Measurements from ENCODE around the gene GSTK1. TPM values are rescaled to one million over a fixed set of nuclear protein-coding genes. Genes with fewer than 3 reads are reported as not detected.

The GSTK1 gene
- total and polyA plus RNA-seq, 10 of the 15 experiments (the other 5 are each of a cell fraction or from before 2014, with no cell fraction given) = 76.2 to 166 (median 127) TPM

DNA sequence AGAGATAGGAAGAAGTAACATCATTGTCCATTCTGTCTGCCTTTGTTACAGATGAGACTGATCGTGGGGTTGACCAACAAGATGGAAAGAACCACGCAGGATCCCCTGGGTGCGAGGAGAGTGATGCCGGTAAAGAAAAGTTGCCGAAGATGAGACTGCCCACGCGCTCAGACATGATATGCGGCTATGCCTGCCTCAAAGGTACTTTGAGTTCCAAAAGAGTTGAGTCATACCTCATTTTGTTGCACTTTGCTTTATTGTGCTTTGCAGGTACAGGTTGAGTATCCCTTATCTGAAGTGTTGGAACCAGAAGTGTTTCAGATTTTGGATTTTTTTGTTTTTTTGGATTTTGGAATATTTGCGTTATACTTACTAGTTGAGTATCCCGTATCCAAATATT lies 40.5 kb downstream of the GSTK1 start:
- no peaks in the 10 kb centered on the region for H3K4me1 ChIP-seq (ENCODE audit: control insufficient read depth, insufficient read depth, low read length)
- no peak overlapping the region for H2AFZ ChIP-seq (ENCODE audit: control insufficient read depth, low read depth, low read length)
- WGBS (ENCODE audit: insufficient coverage, insufficient replicate concordance, low lambda C conversion rate, missing lambda C conversion rate) = 94% methylated on average over 10 of the region's 10 CpGs
- H3K27ac ChIP-seq (ENCODE audit: control insufficient read depth, insufficient read depth) = no peak overlapping the region
- no peak for ATAC-seq
- H3K36me3 ChIP-seq (ENCODE audit: control insufficient read depth in 2 of 2, insufficient read depth in 2 of 2, low read length in 1 of 2) = peaks cover 24 to 43% of the 10 kb centered on the region in 2 experiments
- no peaks in the 10 kb centered on the region for H3K27me3 ChIP-seq (replicated peaks in 1 of 2; ENCODE audit: control insufficient read depth in 2 of 2, insufficient read depth in 2 of 2, low read length in 1 of 2)
- H4K20me1 ChIP-seq (ENCODE audit: control insufficient read depth, insufficient read depth) = no peaks in the 10 kb centered on the region
- H3K9me3 ChIP-seq (replicated peaks; ENCODE audit: control insufficient read depth, insufficient read depth, low read length) = no peaks in the 10 kb centered on the region
- TF ChIP-seq ZNF24 (IDR thresholded peaks at IDR 0.05) (no peak), HDAC6 (IDR thresholded peaks at IDR 0.05; ENCODE audit: unreplicated experiment) (no peak), BMI1 (IDR thresholded peaks at IDR 0.05; ENCODE audit: borderline replicate concordance) (no peak), LARP7 (IDR thresholded peaks at IDR 0.05) (no peak), SMARCA5 (IDR thresholded peaks at IDR 0.05) (no peak), RAD51 (IDR thresholded peaks at IDR 0.05) (no peak), ZNF622 (IDR thresholded peaks at IDR 0.05) (no peak), IKZF1 (conservative IDR thresholded peaks at IDR 0.05) (no peak), JUND (IDR thresholded peaks at IDR 0.05; ENCODE audit: low read depth, low read length) (no peak), GABPA (IDR thresholded peaks at IDR 0.05; ENCODE audit: low read depth) (no peak), CBX5 (IDR thresholded peaks at IDR 0.05; ENCODE audit: low read depth) (no peak)
- TF ChIP-seq, protein P1, sequence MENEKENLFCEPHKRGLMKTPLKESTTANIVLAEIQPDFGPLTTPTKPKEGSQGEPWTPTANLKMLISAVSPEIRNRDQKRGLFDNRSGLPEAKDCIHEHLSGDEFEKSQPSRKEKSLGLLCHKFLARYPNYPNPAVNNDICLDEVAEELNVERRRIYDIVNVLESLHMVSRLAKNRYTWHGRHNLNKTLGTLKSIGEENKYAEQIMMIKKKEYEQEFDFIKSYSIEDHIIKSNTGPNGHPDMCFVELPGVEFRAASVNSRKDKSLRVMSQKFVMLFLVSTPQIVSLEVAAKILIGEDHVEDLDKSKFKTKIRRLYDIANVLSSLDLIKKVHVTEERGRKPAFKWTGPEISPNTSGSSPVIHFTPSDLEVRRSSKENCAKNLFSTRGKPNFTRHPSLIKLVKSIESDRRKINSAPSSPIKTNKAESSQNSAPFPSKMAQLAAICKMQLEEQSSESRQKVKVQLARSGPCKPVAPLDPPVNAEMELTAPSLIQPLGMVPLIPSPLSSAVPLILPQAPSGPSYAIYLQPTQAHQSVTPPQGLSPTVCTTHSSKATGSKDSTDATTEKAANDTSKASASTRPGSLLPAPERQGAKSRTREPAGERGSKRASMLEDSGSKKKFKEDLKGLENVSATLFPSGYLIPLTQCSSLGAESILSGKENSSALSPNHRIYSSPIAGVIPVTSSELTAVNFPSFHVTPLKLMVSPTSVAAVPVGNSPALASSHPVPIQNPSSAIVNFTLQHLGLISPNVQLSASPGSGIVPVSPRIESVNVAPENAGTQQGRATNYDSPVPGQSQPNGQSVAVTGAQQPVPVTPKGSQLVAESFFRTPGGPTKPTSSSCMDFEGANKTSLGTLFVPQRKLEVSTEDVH (IDR thresholded peaks at IDR 0.05; ENCODE audit: low read depth, partially characterized antibody) = no peak
- TF ChIP-seq, protein P2, sequence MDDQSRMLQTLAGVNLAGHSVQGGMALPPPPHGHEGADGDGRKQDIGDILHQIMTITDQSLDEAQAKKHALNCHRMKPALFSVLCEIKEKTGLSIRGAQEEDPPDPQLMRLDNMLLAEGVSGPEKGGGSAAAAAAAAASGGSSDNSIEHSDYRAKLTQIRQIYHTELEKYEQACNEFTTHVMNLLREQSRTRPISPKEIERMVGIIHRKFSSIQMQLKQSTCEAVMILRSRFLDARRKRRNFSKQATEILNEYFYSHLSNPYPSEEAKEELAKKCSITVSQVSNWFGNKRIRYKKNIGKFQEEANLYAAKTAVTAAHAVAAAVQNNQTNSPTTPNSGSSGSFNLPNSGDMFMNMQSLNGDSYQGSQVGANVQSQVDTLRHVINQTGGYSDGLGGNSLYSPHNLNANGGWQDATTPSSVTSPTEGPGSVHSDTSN (IDR thresholded peaks at IDR 0.05; ENCODE audit: insufficient replicate concordance, low read depth, low read length) = no peak
- CTCF ChIA-PET = interaction anchor here (2.4 to 4.1 kb wide), 2 partner anchors 54 to 64 kb away, joined by 7 to 34 read pairs; no protein-coding TSS in a partner anchor
- BruUV-seq (replicated peaks) = no TSS peak
- SMC1A ChIA-PET (ENCODE audit: uncharacterized antibody, unreplicated experiment) = no interaction called here
- H3K79me2 ChIP-seq (ENCODE audit: control insufficient read depth, insufficient read depth, low read length) = no peaks in the 10 kb centered on the region
- DNase-seq (ENCODE audit: low read depth, low spot score) = no peak
- POLR2A ChIA-PET = no interaction called here
- RAD21 ChIA-PET (ENCODE audit: unreplicated experiment) = no interaction called here
- no peak overlapping the region for H3K4me2 ChIP-seq (ENCODE audit: control insufficient read depth, insufficient read depth)
- no peak overlapping the region for H3K9ac ChIP-seq (ENCODE audit: control insufficient read depth, insufficient read depth, low read length)
- in situ Hi-C loops (cut with MboI) (no loop called here), intact Hi-C loops (cut with micrococcal nuclease; ENCODE audit: unreplicated experiment) (no loop called here)
- no peak overlapping the region for H3K4me3 ChIP-seq
- FAIRE-seq = no peak
